ENCODE measurements around the gene NLGN1. TPM values are rescaled to one million over a fixed set of nuclear protein-coding genes. Genes with fewer than 3 reads are reported as not detected.

NLGN1 gene
- polyA plus RNA-seq, 3 donors = 2.2 to 4.8 (median 2.2) TPM

GRCh38 chr3:174303907-174304560, 906.5 kb downstream of the NLGN1 start:
- no peak for DNase-seq (ENCODE audit: low read depth in 3 of 3, low spot score in 2 of 3)

- DNase-seq (ENCODE audit: low read depth in 3 of 3, low spot score in 2 of 3) = no peak
These were observed 911.2 kb downstream of the NLGN1 start for GRCh38 chr3:174308736-174309135.

GRCh38 chr3:174310475-174310983, 913.0 kb downstream of the NLGN1 start:
- DNase-seq (ENCODE audit: low read depth in 3 of 3, low spot score in 2 of 3) = no peak

GRCh38 chr3:174315225-174315624, 917.7 kb downstream of the NLGN1 start:
- no peak for DNase-seq (ENCODE audit: low read depth in 3 of 3, low spot score in 2 of 3)

GRCh38 chr3:174317005-174317404, 919.5 kb downstream of the NLGN1 start:
- DNase-seq (ENCODE audit: low read depth in 3 of 3, low spot score in 2 of 3) = no peak

GRCh38 chr3:174318181-174318580, 920.6 kb downstream of the NLGN1 start:
- DNase-seq (ENCODE audit: low read depth in 3 of 3, low spot score in 2 of 3) = no peak

GRCh38 chr3:174321548-174321947, 924.0 kb downstream of the NLGN1 start:
- no peak for DNase-seq (ENCODE audit: low read depth in 3 of 3, low spot score in 2 of 3)

GRCh38 chr3:174322789-174323188, 925.2 kb downstream of the NLGN1 start:
- DNase-seq (ENCODE audit: low read depth in 3 of 3, low spot score in 2 of 3) = no peak

- no peak for DNase-seq (ENCODE audit: low read depth in 3 of 3, low spot score in 2 of 3)
These were observed 927.6 kb downstream of the NLGN1 start for GRCh38 chr3:174325171-174325570.

- DNase-seq (ENCODE audit: low read depth in 3 of 3, low spot score in 2 of 3) = no peak
These were observed 928.5 kb downstream of the NLGN1 start for GRCh38 chr3:174325834-174326700.

- no peak for DNase-seq (ENCODE audit: low read depth in 3 of 3, low spot score in 2 of 3)
These were observed 931.8 kb downstream of the NLGN1 start for GRCh38 chr3:174329321-174329720.

GRCh38 chr3:174330303-174330702, 932.8 kb downstream of the NLGN1 start:
- no peak for DNase-seq (ENCODE audit: low read depth in 3 of 3, low spot score in 2 of 3)

- no peak for DNase-seq (ENCODE audit: low read depth in 3 of 3, low spot score in 2 of 3)
These were observed 933.7 kb downstream of the NLGN1 start for GRCh38 chr3:174331095-174331800.

GRCh38 chr3:174332391-174332790, 934.8 kb downstream of the NLGN1 start:
- DNase-seq (ENCODE audit: low read depth in 3 of 3, low spot score in 2 of 3) = no peak

- DNase-seq (ENCODE audit: low read depth in 3 of 3, low spot score in 2 of 3) = no peak
These were observed 936.1 kb downstream of the NLGN1 start for GRCh38 chr3:174333640-174334039.

- DNase-seq (ENCODE audit: low read depth in 3 of 3, low spot score in 2 of 3) = no peak
These were observed 936.6 kb downstream of the NLGN1 start for GRCh38 chr3:174334111-174334510.

- no peak for DNase-seq (ENCODE audit: low read depth in 3 of 3, low spot score in 2 of 3)
These were observed 937.8 kb downstream of the NLGN1 start for GRCh38 chr3:174335324-174335723.

GRCh38 chr3:174335910-174336309, 938.4 kb downstream of the NLGN1 start:
- no peak for DNase-seq (ENCODE audit: low read depth in 3 of 3, low spot score in 2 of 3)
